H1 (cell line): ENCODE data around the gene GSG1L2. TPM values are rescaled to one million over a fixed set of nuclear protein-coding genes. Genes with fewer than 3 reads are reported as not detected.
A peak's percentile ranks its signal among the peaks of the same experiment; 100 is the strongest.

Experiments
- CTCF ChIA-PET: fragments of 300-600 bp; sonication (Branson Sonifier 250); formaldehyde crosslinking; loops from one replicate; lab custom pipeline; 2021; ENCODE audit not compliant: partially characterized antibody; lab: Charles Lee
- POLR2A ChIA-PET: fragments of 300-600 bp; sonication (Branson Sonifier 250); formaldehyde crosslinking; loops from one replicate; lab custom pipeline; 2021; ENCODE audit warnings: inconsistent platforms; ENCODE audit not compliant: partially characterized antibody; lab: Charles Lee
- DNase-seq, 2 experiments: peaks; one replicate each; pipeline versions ENCODE4 v3.0.0 to v3.0.0-alpha.2; 2010 to 2022; ENCODE audit warnings: low spot score in 2 of 2, low read depth in 1 of 2, mixed read lengths in 1 of 2
- FAIRE-seq: peaks from 2 replicates; lab custom pipeline; 2011; peaks lifted over from hg19 to GRCh38; lab: Jason Lieb, UNC
- H2AFZ ChIP-seq: 2 replicates; pipeline ENCODE4 v1.8.1; 2012; ENCODE audit warnings: low read length, inconsistent platforms
- H2AK5ac ChIP-seq: 2 replicates; pipeline ENCODE4 v1.6.1; 2013; ENCODE audit warnings: low read depth, low read length
- H2BK120ac ChIP-seq: replicated peaks from 2 replicates; pipeline ENCODE3; 2013; ENCODE audit warnings: low read depth, low read length, inconsistent platforms
- H2BK12ac ChIP-seq: 2 replicates; pipeline ENCODE4 v1.6.1; 2013; ENCODE audit warnings: low read depth, low read length
- H2BK15ac ChIP-seq: 2 replicates; pipeline ENCODE4 v1.6.1; 2013; ENCODE audit warnings: low read length
- H2BK20ac ChIP-seq: 2 replicates; pipeline ENCODE4 v1.6.1; 2013; ENCODE audit warnings: low read length
- H2BK5ac ChIP-seq: 2 replicates; pipeline ENCODE4 v1.6.1; 2013; ENCODE audit warnings: low read depth, low read length
- H3K14ac ChIP-seq: 2 replicates; pipeline ENCODE4 v1.6.1; 2013; ENCODE audit warnings: inconsistent platforms; ENCODE audit not compliant: insufficient read length
- H3K18ac ChIP-seq: 2 replicates; pipeline ENCODE4 v1.6.1; 2013; ENCODE audit warnings: low read length; ENCODE audit errors: extremely low read depth
- H3K23ac ChIP-seq: 2 replicates; pipeline ENCODE4 v1.6.1; 2013; ENCODE audit warnings: inconsistent platforms; ENCODE audit not compliant: insufficient read length
- H3K23me2 ChIP-seq: 2 replicates; pipeline ENCODE4 v1.6.1; 2013; ENCODE audit warnings: low read depth, low read length
- H3K27ac ChIP-seq: 2 replicates; pipeline ENCODE4 v1.6.1; 2011; ENCODE audit warnings: low read depth, low read length, inconsistent platforms
- H3K27me3 ChIP-seq, 4 experiments: replicated peaks in 1 of 4; 1 replicate in 1 of 4; 2 replicates in 3 of 4; pipeline versions ENCODE4 v1.6.1 to v1.8.1; 2011 to 2013; ENCODE audit warnings: low read length in 3 of 4, mild to moderate bottlenecking in 3 of 4, inconsistent platforms in 2 of 4, mixed read lengths in 2 of 4, moderate library complexity in 1 of 4; ENCODE audit not compliant: control insufficient read depth in 3 of 4, insufficient read depth in 3 of 4; ENCODE audit errors: extremely low read depth in 1 of 4
- H3K36me3 ChIP-seq, 4 experiments: 2 replicates each; pipeline versions ENCODE4 v1.6.1 to v1.8.1; 2011 to 2013; ENCODE audit warnings: mild to moderate bottlenecking in 4 of 4, low read length in 3 of 4, moderate library complexity in 2 of 4, control low read depth in 1 of 4, inconsistent platforms in 1 of 4; ENCODE audit not compliant: insufficient read depth in 4 of 4, control insufficient read depth in 2 of 4
- H3K4ac ChIP-seq: replicated peaks from 2 replicates; pipeline ENCODE3; 2013; ENCODE audit warnings: low read length, low read depth, mixed read lengths, inconsistent platforms; ENCODE audit not compliant: insufficient read length
- H3K4me1 ChIP-seq, 4 experiments: replicated peaks in 1 of 4; 1 replicate in 1 of 4; 2 replicates in 3 of 4; pipeline versions ENCODE4 v1.6.1 to v1.8.1; 2011 to 2013; ENCODE audit warnings: low read length in 3 of 4, inconsistent platforms in 2 of 4, mixed read lengths in 1 of 4; ENCODE audit not compliant: insufficient read depth in 4 of 4, control insufficient read depth in 3 of 4
- H3K4me2 ChIP-seq, 2 experiments: 2 replicates each; pipeline versions ENCODE4 v1.6.1 to v1.8.1; 2011 to 2013; ENCODE audit warnings: low read depth in 2 of 2, low read length in 2 of 2, control low read depth in 1 of 2, inconsistent platforms in 1 of 2, mild to moderate bottlenecking in 1 of 2; ENCODE audit not compliant: insufficient read depth in 1 of 2
- H3K4me3 ChIP-seq, 4 experiments: fragments of 200-600, 300-600 bp in 1 of 4; sonication (generic), shearing (Covaris generic), sonication (Bioruptor Twin) in 1 of 4; 2 replicates each; pipeline versions ENCODE4 v1.5.1 to v1.8.1; 2011 to 2016; ENCODE audit warnings: low read length in 4 of 4, low read depth in 3 of 4, control low read depth in 2 of 4, inconsistent platforms in 2 of 4, mild to moderate bottlenecking in 2 of 4, mixed read lengths in 1 of 4, moderate library complexity in 1 of 4; ENCODE audit not compliant: insufficient read depth in 2 of 4; ENCODE audit errors: extremely low read depth in 1 of 4
- H3K56ac ChIP-seq: replicated peaks from 2 replicates; pipeline ENCODE3; 2013; ENCODE audit warnings: low read depth, mild to moderate bottlenecking, mixed read lengths, low read length, inconsistent platforms; ENCODE audit not compliant: insufficient read length
- H3K79me1 ChIP-seq: 2 replicates; pipeline ENCODE4 v1.6.1; 2013; ENCODE audit warnings: low read depth, low read length, control low read depth
- H3K79me2 ChIP-seq, 2 experiments: 2 replicates each; pipeline versions ENCODE4 v1.6.1 to v1.8.1; 2012 to 2013; ENCODE audit warnings: low read length in 2 of 2, mild to moderate bottlenecking in 2 of 2, inconsistent platforms in 1 of 2; ENCODE audit not compliant: insufficient read depth in 2 of 2, control insufficient read depth in 1 of 2
- H3K9ac ChIP-seq, 4 experiments: replicated peaks in 1 of 4; 1 replicate in 1 of 4; 2 replicates in 3 of 4; pipeline versions ENCODE4 v1.6.1 to v1.8.1; 2011 to 2013; ENCODE audit warnings: low read depth in 3 of 4, low read length in 3 of 4, control low read depth in 2 of 4, mild to moderate bottlenecking in 2 of 4, moderate library complexity in 2 of 4, inconsistent platforms in 1 of 4; ENCODE audit errors: extremely low read depth in 1 of 4
- H3K9me3 ChIP-seq, 2 experiments: 2 replicates each; pipeline versions ENCODE4 v1.6.1 to v1.8.1; 2012 to 2013; ENCODE audit warnings: mild to moderate bottlenecking in 2 of 2, moderate library complexity in 2 of 2, control low read depth in 1 of 2, inconsistent platforms in 1 of 2, low read depth in 1 of 2, low read length in 1 of 2, mixed read lengths in 1 of 2; ENCODE audit not compliant: insufficient read depth in 2 of 2
- H4K20me1 ChIP-seq, 2 experiments: replicated peaks in 1 of 2; 2 replicates each; pipeline versions ENCODE3 to v1.8.1; 2011 to 2013; ENCODE audit warnings: inconsistent platforms in 2 of 2, low read length in 2 of 2, mild to moderate bottlenecking in 1 of 2; ENCODE audit not compliant: insufficient read depth in 2 of 2, control insufficient read depth in 1 of 2
- H4K5ac ChIP-seq: 2 replicates; pipeline ENCODE4 v1.6.1; 2013; ENCODE audit warnings: low read length, low read depth, mixed read lengths, inconsistent platforms; ENCODE audit not compliant: insufficient read length
- H4K8ac ChIP-seq: 2 replicates; pipeline ENCODE4 v1.8.0; 2013; ENCODE audit warnings: mild to moderate bottlenecking, moderate library complexity, low read length, inconsistent platforms; ENCODE audit not compliant: insufficient read depth; ENCODE audit errors: extremely low read depth
- H4K91ac ChIP-seq: replicated peaks from 2 replicates; pipeline ENCODE3; 2013; ENCODE audit warnings: low read length, mixed read lengths, inconsistent platforms; ENCODE audit not compliant: insufficient read length
- SIRT6 ChIP-seq: IDR thresholded peaks from one replicate; pipeline ENCODE4 v1.7.1; 2012; ENCODE audit warnings: low read length, inconsistent platforms
- WGBS, 2 experiments: shearing (Covaris generic) in 1 of 2; methylation state at CpG; one replicate each; pipeline versions ENCODE4 v1.1.6 to v1.1.7; 2013 to 2015; ENCODE audit warnings: low lambda C conversion rate in 2 of 2, mixed read lengths in 2 of 2, inconsistent platforms in 1 of 2, low coverage in 1 of 2, missing lambda C conversion rate in 1 of 2; ENCODE audit not compliant: insufficient replicate concordance in 2 of 2, insufficient coverage in 1 of 2, insufficient read length in 1 of 2; ENCODE audit errors: extremely low coverage in 1 of 2, missing lambda C conversion rate in 1 of 2; 5-methylcytosine and 5-hydroxymethylcytosine counted together
- polyA plus RNA-seq, 7 experiments: library from polyadenylated mRNA; depleted of rRNA in 3 of 7; stranded (reverse) in 5 of 7; unstranded in 2 of 7; fragments of >200 nt in 5 of 7; fragments of 200-250 nt in 2 of 7; gene quantifications; 1 replicate in 5 of 7; 2 replicates in 1 of 7; 4 replicates in 1 of 7; pipeline versions ENCODE4 v1.2.1 to v1.2.3, GENCODE V29; 2011 to 2013; ENCODE audit warnings: missing spikeins in 2 of 7, mixed read lengths in 2 of 7
- total RNA-seq: library from RNA; stranded (reverse); fragmentation: NEBNext Ultra II Directional; extraction: Animal tissue kit (Norgen Biotek cat#: 25700); gene quantifications from 2 replicates; pipeline ENCODE4 v1.2.1, GENCODE V29; 2021

The GSG1L2 gene
- total and polyA plus RNA-seq, 2 of the 8 experiments (the other 6 are each of a cell fraction or from before 2014, with no cell fraction given) = not detected

- Histone ChIP-seq H2BK5ac (no peak overlapping the region), H3K9me3 (no peaks in the 10 kb centered on the region), H3K23ac (no peak overlapping the region), H3K4me3 (no peak overlapping the region), H3K56ac (no peak overlapping the region), H3K4me1 (peaks cover 0 to 2% (median 0%) of the 10 kb centered on the region in 4 experiments; a peak in 1 of 7 replicates), H4K5ac (no peak overlapping the region), H3K27ac (no peak overlapping the region), H3K9ac (no peak overlapping the region), H2BK15ac (no peak overlapping the region), H4K20me1 (no peaks in the 10 kb centered on the region), H2BK120ac (no peak overlapping the region), H2AK5ac (no peak overlapping the region), H3K4ac (no peak overlapping the region), H3K36me3 (no peaks in the 10 kb centered on the region), H3K4me2 (no peak overlapping the region), H4K8ac (peak overlapping the region; percentile 73; the same call in 1 of the 2 replicates), H2BK20ac (no peak overlapping the region), H3K18ac (no peak overlapping the region), H4K91ac (no peak overlapping the region), H2BK12ac (no peak overlapping the region), H3K27me3 (no peaks in the 10 kb centered on the region), H3K14ac (no peak overlapping the region), H3K79me2 (no peaks in the 10 kb centered on the region), H2AFZ (no peak overlapping the region), H3K79me1 (no peaks in the 10 kb centered on the region), H3K23me2 (peaks cover 2% of the 10 kb centered on the region; the same call in 1 of the 2 replicates)
- CTCF ChIA-PET = interaction anchor here (0.6 to 1.3 kb wide), 3 partner anchors 14 to 17 kb away, joined by 3 to 8 read pairs (median 3); no protein-coding TSS in a partner anchor
- FAIRE-seq (no peak), DNase-seq (no peak)
- 94% methylated on average over 8 of the region's 8 CpGs; no CpG with 5 or more reads in 1 of the 2 experiments for WGBS, 2 experiments
- POLR2A ChIA-PET = no interaction called here
- no peak for TF ChIP-seq SIRT6
Observed at GRCh38 chr17:9824797-9825338, 3.0 kb upstream of the GSG1L2 start.
